MM.1S (cell line): ENCODE data around the gene ZNF488.

Source experiments
- EZH2 ChIP-seq: fragments of 300-600 bp; sonication (generic); optimal IDR thresholded peaks from 2 replicates; pipeline ENCODE3; 2017; ENCODE audit warnings: low read depth, mild to moderate bottlenecking, antibody characterized with exemption, low read length, mixed read lengths
- EZH2phosphoT487 ChIP-seq: fragments of 300-600 bp; sonication (generic); IDR thresholded peaks from 2 replicates; pipeline ENCODE4 v1.6.1; 2018; ENCODE audit warnings: antibody characterized with exemption, low read length
- TF ChIP-seq, protein P1 (sequence below): fragments of 300-600 bp; sonication (generic); IDR thresholded peaks from 2 replicates; pipeline ENCODE4 v1.5.1; 2016; ENCODE audit warnings: antibody characterized with exemption, low read length, mixed read lengths

DNA sequence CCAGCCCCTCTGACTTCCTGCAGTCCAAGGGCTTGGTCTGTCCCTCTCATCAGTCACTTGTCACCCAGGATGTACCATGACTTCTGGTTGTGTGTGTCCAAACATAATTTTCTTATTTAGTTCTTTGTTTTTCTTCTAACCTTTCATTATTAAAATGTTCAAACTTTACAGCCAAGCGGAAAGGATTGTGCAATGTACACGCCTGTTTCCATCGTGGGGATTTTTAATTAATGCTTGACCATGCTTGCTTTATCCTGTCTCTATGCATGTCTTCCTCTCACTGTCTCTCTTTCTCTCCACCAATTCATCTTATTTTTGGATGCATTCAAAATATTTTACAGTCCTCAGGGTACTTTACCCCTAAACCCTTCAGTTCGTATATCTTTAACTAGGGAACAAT, 26.2 kb upstream of the ZNF488 start:
- TF ChIP-seq, protein P1, sequence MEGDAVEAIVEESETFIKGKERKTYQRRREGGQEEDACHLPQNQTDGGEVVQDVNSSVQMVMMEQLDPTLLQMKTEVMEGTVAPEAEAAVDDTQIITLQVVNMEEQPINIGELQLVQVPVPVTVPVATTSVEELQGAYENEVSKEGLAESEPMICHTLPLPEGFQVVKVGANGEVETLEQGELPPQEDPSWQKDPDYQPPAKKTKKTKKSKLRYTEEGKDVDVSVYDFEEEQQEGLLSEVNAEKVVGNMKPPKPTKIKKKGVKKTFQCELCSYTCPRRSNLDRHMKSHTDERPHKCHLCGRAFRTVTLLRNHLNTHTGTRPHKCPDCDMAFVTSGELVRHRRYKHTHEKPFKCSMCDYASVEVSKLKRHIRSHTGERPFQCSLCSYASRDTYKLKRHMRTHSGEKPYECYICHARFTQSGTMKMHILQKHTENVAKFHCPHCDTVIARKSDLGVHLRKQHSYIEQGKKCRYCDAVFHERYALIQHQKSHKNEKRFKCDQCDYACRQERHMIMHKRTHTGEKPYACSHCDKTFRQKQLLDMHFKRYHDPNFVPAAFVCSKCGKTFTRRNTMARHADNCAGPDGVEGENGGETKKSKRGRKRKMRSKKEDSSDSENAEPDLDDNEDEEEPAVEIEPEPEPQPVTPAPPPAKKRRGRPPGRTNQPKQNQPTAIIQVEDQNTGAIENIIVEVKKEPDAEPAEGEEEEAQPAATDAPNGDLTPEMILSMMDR = no peak
- no peak for TF ChIP-seq EZH2
- TF ChIP-seq EZH2phosphoT487 = no peak
